CD4-positive, alpha-beta T cell treated with Interferon gamma for 1 hour (primary cell): Measurements from ENCODE around the gene LAMP1.
"Not testable (repeated sequence)": the region's sequence is repeated elsewhere in the genome, so short reads cannot be mapped to it uniquely, and the experiment has no call there.

Source experiments
- DNase-seq: peaks from one replicate; pipeline ENCODE4 v3.0.0-alpha.2; 2020

Gene LAMP1

DNA sequence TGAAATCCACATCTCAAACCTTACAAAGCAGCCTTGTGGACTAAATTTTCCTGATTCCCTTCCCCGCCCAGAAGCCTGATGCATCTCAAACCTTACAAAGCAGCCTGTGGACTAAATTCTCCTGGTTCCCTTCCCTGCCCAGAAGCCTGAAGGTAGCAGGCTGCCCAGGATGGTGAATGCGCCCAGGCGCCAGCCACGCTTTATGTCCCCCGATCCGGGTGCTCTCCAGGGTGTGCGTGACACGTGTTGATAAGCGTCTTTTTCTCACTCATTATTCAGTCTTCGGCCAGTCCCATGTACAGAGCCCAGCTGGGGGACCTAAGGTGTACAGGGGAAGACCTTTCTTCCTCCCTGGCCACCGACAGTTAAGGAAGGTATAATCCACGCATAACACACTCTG, 31.8 kb downstream of the LAMP1 start:
- no peak for DNase-seq

DNA sequence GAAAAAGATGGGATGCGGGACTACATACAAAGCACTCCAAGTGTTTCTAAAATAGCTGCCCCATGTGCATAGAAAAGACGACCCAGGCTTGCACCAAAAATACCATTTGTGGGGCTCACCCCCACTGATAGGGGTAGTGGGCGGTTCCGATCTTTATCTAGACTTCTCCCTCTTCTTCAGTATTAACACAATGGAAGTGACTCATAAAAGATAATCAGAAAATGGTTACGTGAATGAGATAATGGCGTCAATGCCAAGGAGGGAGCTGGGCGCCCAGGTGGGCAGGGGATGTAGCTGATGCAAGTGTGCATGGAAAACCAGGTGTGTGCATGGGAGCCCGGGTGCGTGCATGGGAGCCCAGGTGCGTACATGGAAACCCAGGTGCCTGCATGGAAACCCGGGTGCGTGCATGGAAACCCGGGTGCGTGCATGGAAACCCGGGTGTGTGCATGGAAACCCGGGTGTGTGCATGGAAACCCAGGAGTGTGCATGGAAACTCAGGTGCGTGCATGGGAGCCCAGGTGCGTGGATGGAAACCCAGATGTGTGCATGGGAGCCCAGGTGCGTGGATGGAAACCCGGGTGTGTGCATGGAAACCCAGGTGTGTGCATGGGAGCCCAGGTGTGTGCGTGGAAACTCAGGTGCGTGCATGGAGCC, 32.7 kb downstream of the LAMP1 start:
- DNase-seq: no peak

DNA sequence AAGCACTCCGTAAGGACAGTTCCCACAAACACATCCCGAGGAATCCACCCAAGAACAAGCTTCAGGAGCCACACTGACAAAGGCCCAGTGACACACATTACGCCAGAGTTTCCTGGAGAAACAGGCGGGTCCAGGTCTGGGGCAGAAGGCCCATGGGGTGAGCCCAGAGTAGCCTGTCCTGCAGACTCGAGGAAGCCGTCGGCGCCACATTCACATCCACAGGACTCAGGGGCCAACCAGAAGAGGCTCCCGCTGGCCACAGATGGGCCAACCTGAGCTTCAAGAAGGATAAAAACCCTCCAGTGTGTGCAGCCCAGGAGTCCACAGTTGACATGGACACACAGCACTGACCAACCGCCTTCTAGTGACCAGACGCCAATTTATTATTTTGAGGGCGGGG, 35.6 kb downstream of the LAMP1 start:
- no peak for DNase-seq

DNA sequence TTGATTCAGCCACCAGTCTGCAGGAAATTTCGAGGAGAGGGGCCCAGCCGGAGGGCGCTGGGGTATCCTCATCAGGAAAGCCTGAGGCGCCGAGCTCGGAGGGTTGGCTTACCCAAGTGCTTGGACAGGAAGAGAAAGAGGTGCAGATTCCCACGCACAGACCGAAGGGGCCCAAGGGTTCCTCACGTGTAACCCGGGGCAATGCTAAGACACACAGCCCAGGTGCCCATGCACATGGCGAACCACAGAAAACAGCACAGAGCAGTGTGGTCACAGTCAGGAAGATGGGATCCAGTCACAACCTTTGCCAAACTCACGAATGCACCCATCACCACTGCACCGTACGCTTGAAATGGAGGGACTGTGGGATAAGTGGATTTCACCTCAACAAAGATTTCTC, 36.0 kb downstream of the LAMP1 start:
- DNase-seq: no peak

DNA sequence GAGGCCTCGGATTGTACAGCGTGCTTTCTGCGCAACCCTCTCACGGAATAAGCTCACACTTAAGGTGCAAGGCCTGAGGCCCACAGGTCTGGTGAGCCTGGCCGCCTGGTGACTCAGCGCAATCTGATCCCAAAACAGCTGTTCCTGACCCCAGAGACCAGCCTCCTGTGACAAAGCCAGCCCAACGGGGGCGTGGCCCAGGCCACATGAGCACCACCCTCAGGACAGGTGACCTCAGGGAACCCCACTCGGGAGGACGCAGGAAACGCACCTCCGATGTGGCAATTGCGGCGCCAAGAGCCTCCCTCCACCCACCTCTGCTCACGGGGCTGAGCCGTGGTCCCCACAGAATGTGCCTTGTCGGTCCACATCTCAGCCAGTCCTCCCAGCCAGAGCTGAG, 40.5 kb downstream of the LAMP1 start:
- DNase-seq: no peak

DNA sequence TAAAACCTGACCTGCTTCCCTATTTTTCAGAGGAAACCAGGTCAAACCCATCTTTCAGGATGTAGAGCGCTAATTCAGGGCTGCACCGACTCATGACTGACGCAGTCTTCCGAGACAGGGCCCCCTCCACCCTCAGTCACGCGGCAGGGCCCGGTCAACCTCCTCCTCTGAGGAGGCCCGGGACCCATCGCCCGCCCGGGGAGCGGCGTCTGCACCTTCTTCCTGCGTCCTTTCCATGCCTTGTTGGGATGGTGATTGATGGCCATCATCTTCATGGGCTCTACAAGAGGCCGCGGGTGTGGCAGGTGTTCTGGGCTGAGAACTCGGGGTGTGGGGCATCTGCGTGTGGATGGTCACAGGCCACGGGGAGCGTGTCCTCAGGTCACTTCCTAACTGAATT, 40.9 kb downstream of the LAMP1 start:
- no peak for DNase-seq

DNA sequence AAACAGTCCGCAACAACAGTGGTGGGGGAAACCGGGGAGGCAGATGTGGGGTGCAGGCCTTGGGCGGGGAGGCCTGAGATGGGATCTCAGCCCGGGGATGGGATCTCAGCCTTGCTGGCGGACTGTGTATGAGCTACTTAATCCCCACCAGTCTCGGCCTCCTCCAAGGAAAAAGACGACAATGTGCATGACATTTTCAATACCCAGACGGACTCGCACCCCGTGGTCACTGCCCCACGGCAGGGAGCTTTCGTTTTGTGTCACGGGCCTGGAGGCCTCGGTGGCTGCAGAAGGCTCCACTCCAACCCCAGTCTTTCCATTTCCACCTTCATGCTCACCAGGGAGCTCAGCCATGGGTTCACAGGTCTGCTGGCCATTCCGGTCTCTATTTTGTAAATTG, 41.4 kb downstream of the LAMP1 start:
- no peak for DNase-seq

DNA sequence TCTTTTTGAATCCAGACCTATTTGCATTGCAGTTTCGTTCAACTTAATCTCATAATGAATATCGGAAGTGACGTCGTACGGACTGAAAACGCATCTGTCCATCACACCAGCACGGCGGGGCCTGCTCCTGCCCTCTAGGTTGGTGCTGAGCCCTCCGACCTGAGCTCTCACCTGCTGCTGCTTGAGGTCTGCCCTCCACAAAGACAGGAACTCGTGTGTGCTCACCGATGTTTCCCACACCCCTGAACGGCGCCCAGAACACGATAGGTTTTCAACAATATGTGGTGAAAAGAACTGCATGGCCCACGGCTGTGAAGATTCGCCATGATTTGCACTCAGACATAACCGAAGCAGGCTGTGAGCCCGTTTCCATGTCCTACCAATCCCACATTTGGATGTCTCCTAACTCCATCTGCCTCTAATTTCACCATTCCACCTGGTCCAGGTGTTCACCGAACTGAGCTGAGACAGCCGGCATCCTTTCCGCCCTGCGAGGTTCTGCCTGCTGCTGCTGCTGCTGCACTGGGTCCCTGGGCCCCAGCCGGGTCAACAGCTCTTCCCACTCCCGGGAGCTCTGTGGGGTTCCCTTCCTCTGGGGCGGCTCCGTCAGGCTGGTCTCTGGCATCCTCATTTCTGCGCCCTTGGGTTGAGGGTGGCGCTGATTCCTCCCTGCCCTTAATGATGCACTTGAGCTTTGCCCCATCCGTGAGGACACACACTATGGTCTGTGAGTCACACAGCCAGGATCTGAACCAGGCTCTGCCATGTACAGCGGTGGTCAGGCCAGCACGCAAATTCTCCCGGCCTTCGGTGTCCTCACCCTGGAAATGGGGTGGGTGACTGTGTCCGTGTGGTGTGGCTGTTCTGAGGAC, 46.0 kb downstream of the LAMP1 start:
- no peak for DNase-seq

DNA sequence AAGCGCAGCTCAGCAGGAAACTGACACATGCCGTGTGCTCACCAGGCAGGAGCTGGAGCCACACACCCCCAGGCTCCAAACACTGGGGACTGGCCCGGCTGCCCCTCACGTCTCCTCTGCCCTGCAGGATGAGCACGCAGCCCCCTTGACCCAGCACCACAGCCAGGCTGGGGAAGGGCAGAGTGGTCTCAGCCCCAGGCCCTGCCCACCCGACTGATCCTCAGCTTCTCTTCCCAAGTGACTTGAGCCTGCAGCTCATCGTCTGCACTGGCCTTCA, 46.6 kb downstream of the LAMP1 start:
- no peak for DNase-seq

DNA sequence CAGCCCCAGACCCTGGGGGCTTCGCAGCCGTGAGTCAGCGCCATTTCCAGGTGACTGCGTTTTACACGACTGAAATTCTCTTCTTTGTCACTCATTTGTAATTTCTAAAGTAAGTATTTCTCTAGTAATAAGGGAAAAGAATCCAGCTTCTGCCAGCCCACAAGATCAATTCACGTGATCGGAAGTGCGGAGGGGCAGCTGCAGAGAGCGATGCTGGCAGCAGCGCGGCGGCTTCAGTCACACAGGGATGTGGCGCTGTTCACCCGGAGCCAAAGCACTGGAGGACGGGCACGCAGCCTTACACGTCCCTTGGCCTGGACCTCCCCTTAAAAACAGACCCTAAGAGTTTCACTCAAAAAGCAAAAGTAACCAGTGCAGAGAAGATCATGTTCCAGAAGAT, 48.4 kb downstream of the LAMP1 start:
- DNase-seq: no peak

DNA sequence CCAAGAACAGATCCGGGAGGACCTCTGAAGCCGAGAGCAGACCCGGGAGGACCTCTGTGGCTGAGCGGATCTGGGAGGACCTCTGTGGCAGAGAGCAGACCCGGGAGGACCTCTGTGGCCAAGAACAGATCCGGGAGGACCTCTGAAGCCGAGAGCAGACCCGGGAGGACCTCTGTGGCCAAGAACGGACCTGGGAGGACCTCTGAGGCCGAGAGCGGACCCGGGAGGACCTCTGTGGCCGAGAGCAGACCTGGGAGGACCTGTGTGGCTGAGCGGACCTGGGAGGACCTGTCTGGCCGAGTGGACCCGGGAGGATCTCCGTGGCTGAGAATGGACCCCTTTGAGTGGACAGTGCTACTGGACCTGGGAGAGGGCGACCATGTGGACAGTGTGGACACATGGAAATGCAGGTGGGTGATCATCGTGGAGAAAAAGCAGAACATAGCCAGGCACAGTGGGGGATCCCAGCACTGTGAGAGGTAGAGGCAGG, 50.7 kb downstream of the LAMP1 start:
- DNase-seq: not testable (repeated sequence)

DNA sequence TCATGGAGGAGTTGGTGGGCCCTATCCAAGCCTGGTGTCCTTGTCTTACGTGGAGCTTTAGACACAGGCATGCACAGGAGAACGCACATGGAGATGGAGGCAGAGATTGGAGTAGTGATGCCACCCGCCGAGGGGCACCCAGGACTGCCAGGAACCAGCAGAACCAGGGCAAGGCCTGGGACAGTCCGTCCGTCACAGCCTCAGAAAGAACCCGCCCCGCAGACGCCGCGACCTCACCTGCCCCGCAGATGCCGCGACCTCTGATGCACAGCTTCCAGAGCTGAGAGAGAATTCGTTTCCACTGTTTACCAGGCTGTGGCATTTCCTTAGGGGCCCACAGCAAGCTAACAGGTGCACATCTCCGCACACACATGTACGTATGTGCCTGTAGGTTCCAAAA, 51.6 kb downstream of the LAMP1 start:
- DNase-seq: no peak

DNA sequence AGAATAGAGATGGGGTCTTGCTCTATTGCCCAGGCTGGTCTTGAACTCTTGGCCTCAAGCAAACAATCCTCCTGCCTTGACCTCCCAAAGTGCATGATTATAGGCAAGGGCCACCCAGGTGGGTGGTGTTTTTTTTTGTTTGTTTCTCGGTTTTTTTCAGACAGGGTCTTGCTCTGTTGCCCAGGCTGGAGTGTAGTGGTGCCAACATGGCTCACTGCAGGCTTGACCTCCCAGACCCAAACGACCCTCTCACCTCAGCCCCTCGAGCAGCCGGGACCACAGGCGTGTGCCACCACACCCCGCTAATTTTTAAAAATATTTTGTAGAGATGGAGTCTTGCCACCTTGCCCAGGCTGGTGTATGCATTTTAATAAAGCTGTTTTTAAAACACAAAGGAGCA, 52.0 kb downstream of the LAMP1 start:
- DNase-seq: no peak

DNA sequence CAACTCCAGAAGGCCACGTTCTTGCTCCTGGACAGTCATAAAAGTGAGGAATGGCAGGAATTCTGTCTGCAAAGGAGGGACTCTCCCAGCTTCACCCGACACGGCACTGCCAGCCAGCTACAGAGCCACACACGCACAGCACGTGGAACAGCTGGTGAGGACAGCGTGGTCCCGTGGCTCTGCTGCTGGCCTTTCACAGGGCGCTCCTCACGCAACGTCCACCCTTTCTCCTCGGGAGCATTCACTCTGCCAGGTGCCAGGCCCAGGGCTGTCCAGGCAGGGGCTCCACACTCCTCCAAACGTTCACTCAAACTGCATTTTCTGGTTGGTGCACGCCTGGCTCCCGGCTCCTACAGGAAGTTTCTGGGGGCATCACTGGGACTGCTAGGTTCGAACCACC, 52.5 kb downstream of the LAMP1 start:
- no peak for DNase-seq

DNA sequence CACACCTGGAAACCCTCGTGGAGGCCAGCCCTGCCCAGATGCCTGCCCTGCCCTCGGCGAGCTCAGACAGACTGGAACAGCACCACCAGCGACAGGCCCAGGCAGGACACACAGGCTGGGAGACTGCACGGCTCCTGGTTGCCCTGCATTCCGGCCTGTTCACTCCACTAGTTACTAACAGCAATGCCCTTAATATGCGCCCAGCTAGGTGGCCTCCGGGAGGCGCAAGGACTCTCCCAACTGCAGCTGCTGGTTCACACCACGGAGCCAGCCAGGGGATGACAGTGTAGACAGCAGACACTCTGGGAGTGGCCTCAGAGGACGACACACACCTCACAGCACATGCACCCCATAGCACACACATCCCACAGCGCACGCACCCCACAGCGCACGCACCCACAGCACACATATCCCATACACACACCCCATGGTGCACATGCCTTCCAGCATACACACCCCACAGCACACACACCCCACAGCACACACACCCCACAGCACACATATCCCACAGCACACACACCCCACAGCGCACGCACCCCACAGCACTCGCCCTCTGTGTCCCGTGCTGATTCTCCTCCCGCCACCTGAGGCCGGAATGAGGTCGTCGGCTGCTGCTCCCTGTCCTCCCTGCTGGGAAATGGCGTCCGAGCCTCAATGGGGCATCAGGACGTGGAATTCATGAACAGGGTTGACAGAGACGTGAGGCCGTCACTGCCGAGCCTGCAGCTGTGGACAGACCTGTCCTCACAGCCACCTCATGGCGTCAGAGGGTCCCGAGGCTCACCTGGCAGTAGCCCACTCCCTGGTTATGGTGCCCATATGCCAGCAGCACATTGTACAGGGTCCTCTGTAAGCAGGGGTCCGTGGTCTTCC, 53.3 kb downstream of the LAMP1 start:
- no peak for DNase-seq

DNA sequence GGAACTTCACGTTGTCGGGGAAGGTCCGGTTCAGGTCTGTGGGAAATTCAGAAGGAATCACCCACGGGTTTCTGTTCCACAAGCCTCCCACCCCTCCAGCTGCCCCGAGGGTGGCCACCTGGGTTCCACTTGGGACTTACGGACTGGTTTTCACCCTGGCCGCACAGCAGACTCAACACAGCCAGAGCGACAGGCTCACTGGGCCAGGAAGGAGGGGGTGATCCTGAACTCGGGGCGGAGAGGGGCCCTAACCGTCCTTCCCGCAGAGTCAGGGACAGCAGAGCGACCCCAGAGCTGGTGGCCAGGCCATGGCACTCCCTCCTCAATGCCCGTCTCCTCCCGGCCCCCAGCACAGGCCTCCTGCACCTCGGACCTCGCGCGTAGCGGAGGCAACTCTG, 53.9 kb downstream of the LAMP1 start:
- DNase-seq: no peak

DNA sequence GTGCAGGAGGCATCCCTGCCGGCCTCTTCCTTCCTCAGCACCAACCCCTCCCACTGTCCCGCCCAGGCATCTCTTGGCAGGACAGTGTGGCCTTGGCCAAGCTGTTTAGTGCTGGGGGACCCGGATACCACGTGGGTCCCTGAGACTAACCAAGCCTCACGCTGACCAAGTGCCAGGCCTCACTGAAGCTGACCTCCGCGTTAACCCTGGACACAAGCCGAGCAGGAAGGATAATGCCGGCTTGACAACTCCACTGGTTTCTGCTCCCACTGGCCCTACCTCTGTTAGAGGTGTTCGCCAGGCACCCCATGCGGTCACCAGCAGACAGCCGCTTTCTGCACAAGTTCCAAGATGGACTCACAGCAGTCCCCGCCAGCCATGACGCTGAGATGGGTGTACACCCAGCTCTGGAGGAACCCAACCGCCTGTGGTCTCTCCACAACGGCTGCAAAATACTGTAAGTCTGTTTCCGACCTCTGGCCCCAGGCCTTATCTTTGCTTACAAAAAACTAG, 54.5 kb downstream of the LAMP1 start:
- no peak for DNase-seq

DNA sequence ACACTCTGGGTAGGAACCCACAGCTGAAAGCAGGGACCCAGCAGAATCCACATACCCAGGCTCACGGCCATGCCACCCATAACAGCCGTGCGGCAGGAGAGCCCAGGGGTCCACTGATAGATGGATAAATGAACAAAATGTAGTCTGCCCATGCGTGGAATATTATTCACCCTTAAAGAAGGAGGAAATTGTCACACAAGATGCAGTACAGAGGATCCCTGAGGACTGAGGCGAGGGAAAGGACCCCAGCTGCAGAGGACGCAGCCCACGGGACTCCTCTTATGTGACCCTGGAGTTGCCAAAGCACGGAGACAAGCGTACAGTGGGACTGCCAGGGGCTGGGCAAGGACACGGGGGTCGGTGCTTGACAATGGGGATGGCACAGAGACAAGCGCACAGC, 56.2 kb downstream of the LAMP1 start:
- DNase-seq: no peak

DNA sequence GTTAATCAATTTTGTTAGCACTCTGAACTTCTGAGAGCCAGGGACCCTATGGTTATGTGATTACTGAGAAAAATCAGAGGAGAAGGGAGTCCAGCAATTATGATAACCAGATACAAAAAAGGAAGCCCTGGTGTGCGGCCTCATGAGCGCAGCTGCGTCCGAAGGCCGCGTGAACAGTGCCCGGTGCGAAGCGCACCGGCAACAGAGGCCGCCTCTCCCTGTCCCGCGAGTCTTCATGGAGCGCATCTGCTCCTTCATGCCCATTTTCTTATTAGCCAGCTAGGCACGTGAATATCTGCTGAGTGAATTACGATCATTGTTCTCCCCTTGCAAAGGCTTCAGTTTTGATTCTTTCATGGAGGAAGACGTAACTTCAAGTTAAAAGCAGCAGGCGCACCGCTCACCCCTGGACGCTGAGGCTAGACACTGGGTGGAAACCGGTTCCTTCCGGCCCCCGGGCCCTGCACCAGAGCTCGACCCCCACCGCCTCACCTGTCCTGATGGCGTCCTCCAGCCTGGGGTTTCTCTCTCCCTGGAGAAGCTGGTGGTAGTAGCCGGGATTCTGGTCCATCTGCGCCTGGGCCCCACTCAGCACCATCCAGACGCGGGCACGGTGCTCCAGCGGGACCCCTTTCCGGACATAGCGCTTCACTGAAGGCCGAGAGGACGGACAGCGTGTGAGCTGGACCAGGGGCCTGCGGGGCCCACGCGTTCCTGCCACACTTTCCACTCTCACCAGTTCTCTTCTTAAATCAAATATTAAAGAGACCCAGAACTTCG, 58.0 kb downstream of the LAMP1 start:
- no peak for DNase-seq

DNA sequence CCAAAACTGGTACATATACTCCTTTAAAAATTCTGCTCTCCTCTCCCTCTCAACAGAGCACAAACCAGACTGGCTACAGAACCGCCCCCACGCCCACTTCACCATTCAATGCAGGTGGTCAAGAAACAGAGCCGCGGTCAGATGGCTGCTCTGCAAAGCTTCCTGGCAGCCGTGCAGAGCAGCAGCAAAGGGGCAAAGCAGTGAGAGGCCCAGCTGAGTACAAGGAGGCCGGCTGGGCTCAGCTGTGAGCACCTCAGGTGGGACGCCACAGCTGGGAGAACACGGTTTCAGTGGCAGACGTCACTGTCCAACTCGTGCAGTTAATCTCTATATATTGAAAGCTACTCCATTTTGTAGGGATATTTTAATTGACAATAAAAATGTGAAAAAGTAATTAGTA, 58.6 kb downstream of the LAMP1 start:
- no peak for DNase-seq

DNA sequence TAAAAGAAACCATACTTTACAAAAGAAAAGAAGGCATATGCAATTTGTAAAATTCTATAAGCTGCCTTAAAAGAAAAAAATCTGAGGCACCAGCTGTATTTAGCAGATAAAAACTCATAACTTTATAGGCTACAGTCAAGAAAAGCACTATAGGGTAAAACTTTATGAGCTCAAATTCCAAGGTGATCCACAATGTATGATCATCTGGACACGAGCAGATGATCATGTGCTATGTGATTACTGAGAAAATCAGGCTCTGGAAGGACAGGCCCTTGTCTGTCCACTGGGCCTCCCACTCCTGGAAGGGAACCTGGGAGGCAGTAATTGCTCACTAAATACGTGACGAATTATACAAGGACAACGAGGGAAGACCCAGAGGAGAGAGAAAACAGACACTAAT, 59.6 kb downstream of the LAMP1 start:
- DNase-seq: no peak

DNA sequence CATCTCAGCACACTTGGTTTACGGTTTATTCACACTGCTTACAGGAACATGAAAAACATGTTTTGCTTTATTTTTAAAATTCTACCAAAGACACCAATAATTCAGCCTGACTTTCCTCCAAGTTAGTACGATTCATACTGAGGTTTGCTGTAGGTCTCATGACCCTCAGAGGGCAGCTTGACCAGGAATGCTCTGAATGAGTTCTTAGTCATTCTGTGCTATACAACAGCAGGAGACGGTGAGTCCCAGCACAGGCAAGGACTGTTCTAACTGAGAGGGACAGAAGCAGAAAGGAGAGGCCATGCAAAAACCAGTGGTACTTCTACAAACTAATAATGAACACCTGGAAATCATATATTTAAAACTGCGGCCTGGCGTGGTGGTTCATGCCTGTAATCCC, 60.5 kb downstream of the LAMP1 start:
- no peak for DNase-seq
